Stimulated activated CD8-positive, alpha-beta memory T cell treated with anti-CD3 and anti-CD28 coated beads, Interleukin-12 subunit alpha, Interleukin-12 subunit beta, amount 100 ng/mL, for 24 hours (primary cell): Measurements from ENCODE around the gene FOXC1.

ENCODE experiments used
- DNase-seq: peaks from one replicate; pipeline ENCODE4 v3.0.0-alpha.2; 2020; ENCODE audit errors: extremely low read depth

Gene FOXC1

GRCh38 chr6:1584996-1585668, 24.6 kb upstream of the FOXC1 start:
- no peak for DNase-seq

- no peak for DNase-seq
Observed at GRCh38 chr6:1585669-1586049, 24.1 kb upstream of the FOXC1 start.

GRCh38 chr6:1586256-1586655, 23.5 kb upstream of the FOXC1 start:
- no peak for DNase-seq

- DNase-seq, result no peak
Observed at GRCh38 chr6:1586861-1587450, 22.8 kb upstream of the FOXC1 start.

- DNase-seq, result no peak
Observed at GRCh38 chr6:1587546-1587945, 22.2 kb upstream of the FOXC1 start.

- no peak for DNase-seq
Observed at GRCh38 chr6:1587977-1588376, 21.7 kb upstream of the FOXC1 start.

- DNase-seq, result no peak
Observed at GRCh38 chr6:1589208-1589607, 20.5 kb upstream of the FOXC1 start.

- no peak for DNase-seq
Observed at GRCh38 chr6:1590580-1590979, 19.1 kb upstream of the FOXC1 start.

- DNase-seq, result no peak
Observed at GRCh38 chr6:1591243-1591642, 18.5 kb upstream of the FOXC1 start.

- no peak for DNase-seq
Observed at GRCh38 chr6:1591926-1592325, 17.8 kb upstream of the FOXC1 start.

GRCh38 chr6:1592852-1593251, 16.9 kb upstream of the FOXC1 start:
- no peak for DNase-seq

GRCh38 chr6:1593286-1593957, 16.3 kb upstream of the FOXC1 start:
- no peak for DNase-seq

- DNase-seq, result no peak
Observed at GRCh38 chr6:1593958-1594314, 15.8 kb upstream of the FOXC1 start.

- DNase-seq, result no peak
Observed at GRCh38 chr6:1594445-1595200, 15.1 kb upstream of the FOXC1 start.

- no peak for DNase-seq
Observed at GRCh38 chr6:1595271-1596087, 14.2 kb upstream of the FOXC1 start.

- DNase-seq, result no peak
Observed at GRCh38 chr6:1596088-1596852, 13.4 kb upstream of the FOXC1 start.

GRCh38 chr6:1597121-1597744, 12.5 kb upstream of the FOXC1 start:
- DNase-seq, result no peak

GRCh38 chr6:1597924-1598323, 11.8 kb upstream of the FOXC1 start:
- no peak for DNase-seq

- no peak for DNase-seq
Observed at GRCh38 chr6:1598433-1598832, 11.3 kb upstream of the FOXC1 start.

GRCh38 chr6:1598886-1599285, 10.8 kb upstream of the FOXC1 start:
- no peak for DNase-seq

GRCh38 chr6:1599469-1599868, 10.2 kb upstream of the FOXC1 start:
- DNase-seq, result no peak
